Measurements from ENCODE around the gene PLCB2.

- TF ChIP-seq, protein P1, sequence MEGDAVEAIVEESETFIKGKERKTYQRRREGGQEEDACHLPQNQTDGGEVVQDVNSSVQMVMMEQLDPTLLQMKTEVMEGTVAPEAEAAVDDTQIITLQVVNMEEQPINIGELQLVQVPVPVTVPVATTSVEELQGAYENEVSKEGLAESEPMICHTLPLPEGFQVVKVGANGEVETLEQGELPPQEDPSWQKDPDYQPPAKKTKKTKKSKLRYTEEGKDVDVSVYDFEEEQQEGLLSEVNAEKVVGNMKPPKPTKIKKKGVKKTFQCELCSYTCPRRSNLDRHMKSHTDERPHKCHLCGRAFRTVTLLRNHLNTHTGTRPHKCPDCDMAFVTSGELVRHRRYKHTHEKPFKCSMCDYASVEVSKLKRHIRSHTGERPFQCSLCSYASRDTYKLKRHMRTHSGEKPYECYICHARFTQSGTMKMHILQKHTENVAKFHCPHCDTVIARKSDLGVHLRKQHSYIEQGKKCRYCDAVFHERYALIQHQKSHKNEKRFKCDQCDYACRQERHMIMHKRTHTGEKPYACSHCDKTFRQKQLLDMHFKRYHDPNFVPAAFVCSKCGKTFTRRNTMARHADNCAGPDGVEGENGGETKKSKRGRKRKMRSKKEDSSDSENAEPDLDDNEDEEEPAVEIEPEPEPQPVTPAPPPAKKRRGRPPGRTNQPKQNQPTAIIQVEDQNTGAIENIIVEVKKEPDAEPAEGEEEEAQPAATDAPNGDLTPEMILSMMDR (IDR thresholded peaks at IDR 0.05): no peak
- TF ChIP-seq POLR2AphosphoS5 (IDR thresholded peaks at IDR 0.05; ENCODE audit: low read depth, low read length) (no peak), REST (IDR thresholded peaks at IDR 0.05; ENCODE audit: insufficient read depth in 1 of 2, low read depth in 2 of 2, low read length in 1 of 2) (no peak), SIN3A (IDR thresholded peaks at IDR 0.05; ENCODE audit: borderline replicate concordance, insufficient read depth, low read depth, low read length) (no peak)
Measured at GRCh38 chr15:40290918-40291574, 16.7 kb downstream of the PLCB2 start.

All from Panc1 (cell line).